MM.1S (cell line): ENCODE data around the gene GRIK3.

ENCODE experiments used
- DNase-seq: peaks from one replicate; pipeline ENCODE4 v3.0.0-alpha.2; 2015
- H2AFZ ChIP-seq: fragments of 300-600 bp; sonication (generic); 2 replicates; pipeline ENCODE4 v1.6.0; 2016; ENCODE audit warnings: antibody characterized with exemption, low read length
- H3F3A ChIP-seq: fragments of 300-600 bp; sonication (generic); 2 replicates; pipeline ENCODE4 v1.6.1; 2016; ENCODE audit warnings: mild to moderate bottlenecking, antibody characterized with exemption, low read length, moderate library complexity, mixed read lengths; ENCODE audit not compliant: insufficient read depth
- H3K27ac ChIP-seq: fragments of 300-600 bp; sonication (generic); 2 replicates; pipeline ENCODE4 v1.5.1; 2016; ENCODE audit warnings: mild to moderate bottlenecking, low read length
- H3K27me3 ChIP-seq: fragments of 300-600 bp; sonication (generic); replicated peaks from 2 replicates; pipeline ENCODE4 v1.6.0; 2016; ENCODE audit warnings: low read length; ENCODE audit not compliant: insufficient read depth
- H3K36me3 ChIP-seq: fragments of 300-600 bp; sonication (generic); replicated peaks from 2 replicates; pipeline ENCODE4 v1.6.1; 2016; ENCODE audit warnings: mild to moderate bottlenecking, low read length, mixed read lengths; ENCODE audit not compliant: insufficient read depth
- H3K4me1 ChIP-seq: fragments of 300-600 bp; sonication (generic); 2 replicates; pipeline ENCODE4 v1.6.1; 2016; ENCODE audit warnings: low read length, mixed read lengths
- H3K4me2 ChIP-seq: fragments of 300-600 bp; sonication (generic); 2 replicates; pipeline ENCODE4 v1.6.0; 2016; ENCODE audit warnings: low read depth, low read length
- H3K4me3 ChIP-seq: fragments of 300-600 bp; sonication (generic); 2 replicates; pipeline ENCODE4 v1.5.1; 2016; ENCODE audit warnings: low read length, mixed read lengths
- H3K79me2 ChIP-seq: fragments of 300-600 bp; sonication (generic); 2 replicates; pipeline ENCODE4 v1.6.1; 2016; ENCODE audit warnings: mixed run types, low read length, mixed read lengths
- H3K9ac ChIP-seq: fragments of 300-600 bp; sonication (generic); 2 replicates; pipeline ENCODE4 v1.6.1; 2016; ENCODE audit warnings: low read length, mixed read lengths
- H3K9me2 ChIP-seq: fragments of 300-600 bp; sonication (generic); replicated peaks from 2 replicates; pipeline ENCODE4 v1.6.1; 2016; ENCODE audit warnings: mild to moderate bottlenecking, low read length, mixed read lengths; ENCODE audit not compliant: insufficient read depth
- H3K9me3 ChIP-seq: fragments of 300-600 bp; sonication (generic); replicated peaks from 2 replicates; pipeline ENCODE4 v1.6.1; 2016; ENCODE audit warnings: mild to moderate bottlenecking, low read length, mixed read lengths; ENCODE audit not compliant: insufficient read depth
- H4K20me1 ChIP-seq: fragments of 300-600 bp; sonication (generic); 2 replicates; pipeline ENCODE4 v1.6.1; 2016; ENCODE audit warnings: mild to moderate bottlenecking, low read length, moderate library complexity, mixed read lengths; ENCODE audit not compliant: insufficient read depth
- CTCF ChIP-seq: fragments of 300-600 bp; sonication (generic); IDR thresholded peaks from 2 replicates; pipeline ENCODE4 v1.5.1; 2016; ENCODE audit warnings: antibody characterized with exemption, low read length, mixed read lengths
- EZH2 ChIP-seq: fragments of 300-600 bp; sonication (generic); optimal IDR thresholded peaks from 2 replicates; pipeline ENCODE3; 2017; ENCODE audit warnings: low read depth, mild to moderate bottlenecking, antibody characterized with exemption, low read length, mixed read lengths
- EZH2phosphoT487 ChIP-seq: fragments of 300-600 bp; sonication (generic); IDR thresholded peaks from 2 replicates; pipeline ENCODE4 v1.6.1; 2018; ENCODE audit warnings: antibody characterized with exemption, low read length

GRIK3 gene

GRCh38 chr1:36752891-36753361, 281.4 kb downstream of the GRIK3 start:
- TF ChIP-seq EZH2phosphoT487 (no peak), CTCF (no peak), EZH2 (no peak)
- Histone ChIP-seq H3K9me3 (no peaks in the 10 kb centered on the region), H3K4me1 (no peaks in the 10 kb centered on the region), H3F3A (no peaks in the 10 kb centered on the region), H3K27me3 (peaks cover 72% of the 10 kb centered on the region), H3K9ac (no peak overlapping the region), H2AFZ (no peak overlapping the region), H4K20me1 (no peaks in the 10 kb centered on the region), H3K4me2 (no peak overlapping the region), H3K79me2 (no peaks in the 10 kb centered on the region), H3K36me3 (no peaks in the 10 kb centered on the region), H3K27ac (no peak overlapping the region), H3K9me2 (no peaks in the 10 kb centered on the region), H3K4me3 (no peak overlapping the region)
- no peak for DNase-seq

GRCh38 chr1:36752431-36752830, 281.9 kb downstream of the GRIK3 start:
- no peak for DNase-seq
- Histone ChIP-seq H3F3A (no peaks in the 10 kb centered on the region), H2AFZ (no peak overlapping the region), H3K4me3 (no peak overlapping the region), H3K4me2 (no peak overlapping the region), H3K9ac (no peak overlapping the region), H4K20me1 (no peaks in the 10 kb centered on the region), H3K27ac (no peak overlapping the region), H3K27me3 (peaks cover 72% of the 10 kb centered on the region), H3K9me2 (no peaks in the 10 kb centered on the region), H3K4me1 (no peaks in the 10 kb centered on the region), H3K9me3 (no peaks in the 10 kb centered on the region), H3K79me2 (no peaks in the 10 kb centered on the region), H3K36me3 (no peaks in the 10 kb centered on the region)
- TF ChIP-seq EZH2 (no peak), EZH2phosphoT487 (no peak), CTCF (no peak)

- DNase-seq: no peak
- H3K9me3 ChIP-seq: no peaks in the 10 kb centered on the region
- H3K4me1 ChIP-seq: no peaks in the 10 kb centered on the region
- no peak overlapping the region for H2AFZ ChIP-seq
- no peaks in the 10 kb centered on the region for H4K20me1 ChIP-seq
- no peaks in the 10 kb centered on the region for H3K79me2 ChIP-seq
- H3F3A ChIP-seq: no peaks in the 10 kb centered on the region
- no peak overlapping the region for H3K9ac ChIP-seq
- H3K4me3 ChIP-seq: no peak overlapping the region
- H3K9me2 ChIP-seq: no peaks in the 10 kb centered on the region
- no peaks in the 10 kb centered on the region for H3K36me3 ChIP-seq
- no peak overlapping the region for H3K4me2 ChIP-seq
- H3K27me3 ChIP-seq: peaks cover 81% of the 10 kb centered on the region
- no peak for TF ChIP-seq EZH2phosphoT487
- no peak for TF ChIP-seq EZH2
- TF ChIP-seq CTCF: no peak
- H3K27ac ChIP-seq: no peak overlapping the region
Measured at GRCh38 chr1:36751525-36751924, 282.8 kb downstream of the GRIK3 start.
